Fibroblast of lung (primary cell): ENCODE results near the gene LHX2. TPM values are rescaled to one million over a fixed set of nuclear protein-coding genes. Genes with fewer than 3 reads are reported as not detected.
A peak's percentile ranks its signal among the peaks of the same experiment; 100 is the strongest.

Source experiments
- DNase-seq, 2 donors: peaks; one replicate each; pipeline versions ENCODE4 v3.0.0 to v3.0.0-alpha.2; 2010; ENCODE audit warnings: low read depth in 2 of 2
- H2AFZ ChIP-seq: 2 replicates; pipeline ENCODE4 v1.5.1; 2012; ENCODE audit warnings: low read length, control low read depth, inconsistent platforms
- H3K27ac ChIP-seq: 2 replicates; pipeline ENCODE4 v1.5.1; 2011; ENCODE audit warnings: low read length, control low read depth; ENCODE audit not compliant: insufficient read depth
- H3K27me3 ChIP-seq: 2 replicates; pipeline ENCODE4 v1.5.1; 2011; ENCODE audit warnings: mild to moderate bottlenecking, low read length; ENCODE audit not compliant: control insufficient read depth, insufficient read depth
- H3K36me3 ChIP-seq: 2 replicates; pipeline ENCODE4 v1.5.1; 2011; ENCODE audit warnings: low read length; ENCODE audit not compliant: control insufficient read depth, insufficient read depth
- H3K4me1 ChIP-seq: 2 replicates; pipeline ENCODE4 v1.5.1; 2011; ENCODE audit warnings: low read length; ENCODE audit not compliant: control insufficient read depth, insufficient read depth; ENCODE audit errors: extremely low read depth
- H3K4me2 ChIP-seq: 2 replicates; pipeline ENCODE4 v1.5.1; 2011; ENCODE audit warnings: low read length, control low read depth; ENCODE audit not compliant: insufficient read depth; ENCODE audit errors: extremely low read depth
- H3K4me3 ChIP-seq, 4 experiments: fragments of 200-600 bp in 1 of 4; sonication (generic) in 1 of 4; replicated peaks in 1 of 4; 2 replicates each; pipeline ENCODE4 v1.5.1; 2011 to 2016; ENCODE audit warnings: low read length in 4 of 4, low read depth in 3 of 4, mild to moderate bottlenecking in 3 of 4, control low read depth in 2 of 4, inconsistent platforms in 1 of 4, mixed read lengths in 1 of 4; ENCODE audit not compliant: insufficient read depth in 1 of 4; ENCODE audit errors: control extremely low read depth in 1 of 4
- H3K79me2 ChIP-seq: 2 replicates; pipeline ENCODE4 v1.5.1; 2012; ENCODE audit warnings: mild to moderate bottlenecking, low read length, inconsistent platforms; ENCODE audit not compliant: control insufficient read depth, insufficient read depth
- H3K9ac ChIP-seq: 2 replicates; pipeline ENCODE4 v1.5.1; 2011; ENCODE audit warnings: mild to moderate bottlenecking, low read length, control low read depth; ENCODE audit not compliant: insufficient read depth
- H3K9me3 ChIP-seq: 2 replicates; pipeline ENCODE4 v1.5.1; 2012; ENCODE audit warnings: low read depth, low read length; ENCODE audit not compliant: control insufficient read depth, insufficient read depth
- H4K20me1 ChIP-seq: 2 replicates; pipeline ENCODE4 v1.5.1; 2011; ENCODE audit warnings: low read length; ENCODE audit not compliant: control insufficient read depth, insufficient read depth; ENCODE audit errors: extremely low read depth
- CTCF ChIP-seq, 2 donors: IDR thresholded peaks in 1 of 2; conservative IDR thresholded peaks in 1 of 2; 1 replicate in 1 of 2; 2 replicates in 1 of 2; pipeline ENCODE4 v1.5.1; 2011 to 2012; ENCODE audit warnings: low read length in 2 of 2, control low read depth in 1 of 2, inconsistent platforms in 1 of 2, low read depth in 1 of 2, mild to moderate bottlenecking in 1 of 2
- EZH2 ChIP-seq: IDR thresholded peaks from 2 replicates; pipeline ENCODE4 v1.5.1; 2012; ENCODE audit warnings: low read length, control low read depth, mild to moderate bottlenecking; ENCODE audit errors: missing control alignments
- polyA plus RNA-seq, 2 donors: library from polyadenylated mRNA; depleted of rRNA in 1 of 2; stranded (reverse) in 1 of 2; unstranded in 1 of 2; fragments of >200 nt; gene quantifications; 2 replicates each; pipeline ENCODE4 v1.2.1, GENCODE V29; 2011 to 2012; ENCODE audit warnings: missing spikeins in 1 of 2
- total RNA-seq: library from RNA; depleted of rRNA; stranded (reverse); fragments of >200 nt; gene quantifications from 2 replicates; pipeline ENCODE4 v1.2.1, GENCODE V29; 2014

The LHX2 gene
- total and polyA plus RNA-seq, 2 donors (not counting 1 experiment from before 2014, with no cell fraction given): not detected

GRCh38 chr9:124000784-124001457 lies 10.6 kb upstream of the LHX2 start:
- Histone ChIP-seq H3K27ac (no peak overlapping the region), H3K36me3 (no peaks in the 10 kb centered on the region), H3K9me3 (no peaks in the 10 kb centered on the region), H4K20me1 (no peaks in the 10 kb centered on the region), H3K27me3 (peaks cover 80% of the 10 kb centered on the region), H3K4me3 (no peak overlapping the region), H3K4me1 (no peaks in the 10 kb centered on the region), H3K4me2 (no peak overlapping the region), H2AFZ (no peak overlapping the region), H3K79me2 (no peaks in the 10 kb centered on the region), H3K9ac (no peak overlapping the region)
- TF ChIP-seq CTCF (conservative IDR thresholded peaks at IDR 0.05 in 1 of 2, IDR thresholded peaks at IDR 0.05 in 1 of 2; ENCODE audit: low read depth in 1 of 2, low read length in 2 of 2) (no peak), EZH2 (peak; percentile 14)
- no peak for DNase-seq

DNA sequence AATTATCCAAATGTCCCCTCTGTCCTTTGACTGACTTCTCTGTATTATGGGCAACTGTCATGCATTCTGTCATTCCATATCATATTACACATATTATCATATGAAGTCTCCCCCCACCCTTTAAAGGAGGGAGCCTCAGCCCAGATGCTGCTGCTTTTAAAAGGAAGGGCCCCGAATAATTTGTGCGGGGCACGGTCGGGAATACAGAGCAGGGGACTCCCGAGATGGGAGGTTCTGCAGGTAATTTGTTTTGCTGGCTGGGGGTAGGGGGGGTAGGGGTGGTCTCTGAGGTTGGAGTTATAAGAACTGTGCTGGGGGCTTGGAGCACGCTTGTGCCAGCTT lies 10.1 kb upstream of the LHX2 start:
- no peaks in the 10 kb centered on the region for H3K4me1 ChIP-seq
- no peak overlapping the region for H2AFZ ChIP-seq
- no peaks in the 10 kb centered on the region for H4K20me1 ChIP-seq
- DNase-seq: no peak
- no peak overlapping the region for H3K27ac ChIP-seq
- H3K27me3 ChIP-seq: peaks cover 79% of the 10 kb centered on the region
- H3K9me3 ChIP-seq: no peaks in the 10 kb centered on the region
- H3K4me3 ChIP-seq: no peak overlapping the region
- H3K79me2 ChIP-seq: no peaks in the 10 kb centered on the region
- TF ChIP-seq EZH2: no peak
- TF ChIP-seq CTCF (conservative IDR thresholded peaks at IDR 0.05 in 1 of 2, IDR thresholded peaks at IDR 0.05 in 1 of 2; ENCODE audit: low read depth in 1 of 2, low read length in 2 of 2): no peak
- H3K36me3 ChIP-seq: no peaks in the 10 kb centered on the region
- H3K9ac ChIP-seq: no peak overlapping the region
- H3K4me2 ChIP-seq: no peak overlapping the region

DNA sequence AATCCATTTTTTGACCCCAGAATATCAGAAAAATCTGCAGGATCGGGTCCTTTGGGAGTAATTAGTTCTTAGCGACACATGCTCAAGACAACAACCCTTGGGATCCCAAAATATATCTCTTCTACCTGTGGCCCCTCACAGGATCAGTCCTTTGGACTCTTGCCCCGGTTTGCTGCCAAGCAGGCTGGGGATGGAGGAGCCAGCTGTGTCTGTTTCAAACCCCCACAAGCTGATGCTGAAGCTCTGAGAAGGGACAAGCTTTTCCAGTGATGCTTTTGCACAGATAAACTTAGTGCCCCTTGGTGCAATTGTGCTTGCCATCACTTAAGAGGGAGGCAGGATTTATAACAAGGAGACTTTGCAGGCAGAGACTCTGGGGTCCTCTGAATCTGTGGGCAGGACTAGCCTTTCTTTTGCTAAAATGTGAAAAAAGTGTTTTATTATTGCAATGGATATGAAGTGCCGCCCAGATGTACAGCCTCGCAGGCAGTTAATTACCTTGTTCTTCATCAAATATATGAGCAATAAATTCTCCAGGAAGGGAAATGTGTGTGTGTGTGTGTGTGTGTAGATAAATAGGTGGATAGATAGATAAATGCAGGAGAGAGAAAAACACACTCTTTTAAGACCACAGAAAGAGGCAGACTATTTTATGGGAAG lies 9.6 kb upstream of the LHX2 start:
- no peaks in the 10 kb centered on the region for H3K79me2 ChIP-seq
- no peak overlapping the region for H3K27ac ChIP-seq
- H2AFZ ChIP-seq: no peak overlapping the region
- no peak for DNase-seq
- no peak overlapping the region for H3K4me3 ChIP-seq
- no peaks in the 10 kb centered on the region for H3K36me3 ChIP-seq
- H3K9me3 ChIP-seq: no peaks in the 10 kb centered on the region
- no peak overlapping the region for H3K4me2 ChIP-seq
- H3K4me1 ChIP-seq: no peaks in the 10 kb centered on the region
- no peak overlapping the region for H3K9ac ChIP-seq
- TF ChIP-seq CTCF (conservative IDR thresholded peaks at IDR 0.05 in 1 of 2, IDR thresholded peaks at IDR 0.05 in 1 of 2; ENCODE audit: low read depth in 1 of 2, low read length in 2 of 2): no peak
- peak; percentile 60 for TF ChIP-seq EZH2
- peaks cover 80% of the 10 kb centered on the region for H3K27me3 ChIP-seq
- no peaks in the 10 kb centered on the region for H4K20me1 ChIP-seq
